K562 (cell line): ENCODE results near the gene BTRC.

Experiments used
- EP300 ChIP-seq: IDR thresholded peaks from 2 replicates; pipeline ENCODE4 v1.6.1; 2012; ENCODE audit warnings: low read length, improper control_type of control experiment
- FOXK2 ChIP-seq, 2 experiments: fragments of 450-650 bp; IDR thresholded peaks in 1 of 2; conservative IDR thresholded peaks in 1 of 2; 2 replicates each; pipeline ENCODE4 v1.6.1; 2016; ENCODE audit warnings: low read depth in 2 of 2, mild to moderate bottlenecking in 1 of 2
- NR2C1 ChIP-seq, 2 experiments: fragments of 450-650 bp; IDR thresholded peaks; 2 replicates each; pipeline ENCODE4 v1.6.1; 2017; ENCODE audit warnings: mild to moderate bottlenecking in 2 of 2, antibody characterized with exemption in 1 of 2, inconsistent platforms in 1 of 2, missing compliant biosample characterization in 1 of 2, missing genetic modification characterization in 1 of 2
- ZNF239 ChIP-seq: fragments of 250-450 bp; sonication (Bioruptor Pico); IDR thresholded peaks from 2 replicates; pipeline ENCODE4 v1.4.0; 2020; ENCODE audit warnings: mild to moderate bottlenecking
- TF ChIP-seq, protein P1 (sequence below), 2 experiments: fragments of 450-650 bp; IDR thresholded peaks; 2 replicates each; pipeline ENCODE4 v1.6.1; 2016
- TF ChIP-seq, protein P2 (sequence below), 3 experiments: IDR thresholded peaks in 2 of 3; conservative IDR thresholded peaks in 1 of 3; 2 replicates each; pipeline ENCODE4 v1.5.1; 2011 to 2012; ENCODE audit warnings: low read length in 3 of 3, mild to moderate bottlenecking in 3 of 3, control low read depth in 2 of 3, improper control_type of control experiment in 1 of 3, inconsistent platforms in 1 of 3, low read depth in 1 of 3, mixed read lengths in 1 of 3, moderate library complexity in 1 of 3; ENCODE audit not compliant: insufficient read depth in 2 of 3

- TF ChIP-seq, protein P1, sequence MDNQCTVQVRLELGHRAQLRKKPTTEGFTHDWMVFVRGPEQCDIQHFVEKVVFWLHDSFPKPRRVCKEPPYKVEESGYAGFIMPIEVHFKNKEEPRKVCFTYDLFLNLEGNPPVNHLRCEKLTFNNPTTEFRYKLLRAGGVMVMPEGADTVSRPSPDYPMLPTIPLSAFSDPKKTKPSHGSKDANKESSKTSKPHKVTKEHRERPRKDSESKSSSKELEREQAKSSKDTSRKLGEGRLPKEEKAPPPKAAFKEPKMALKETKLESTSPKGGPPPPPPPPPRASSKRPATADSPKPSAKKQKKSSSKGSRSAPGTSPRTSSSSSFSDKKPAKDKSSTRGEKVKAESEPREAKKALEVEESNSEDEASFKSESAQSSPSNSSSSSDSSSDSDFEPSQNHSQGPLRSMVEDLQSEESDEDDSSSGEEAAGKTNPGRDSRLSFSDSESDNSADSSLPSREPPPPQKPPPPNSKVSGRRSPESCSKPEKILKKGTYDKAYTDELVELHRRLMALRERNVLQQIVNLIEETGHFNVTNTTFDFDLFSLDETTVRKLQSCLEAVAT (IDR thresholded peaks at IDR 0.05), result no peak; a peak in 1 of 4 replicates
- no peak for TF ChIP-seq NR2C1 (IDR thresholded peaks at IDR 0.05)
- no peak for TF ChIP-seq NR2C1 (tag; IDR thresholded peaks at IDR 0.05)
- TF ChIP-seq FOXK2 (conservative IDR thresholded peaks at IDR 0.05 in 1 of 2, IDR thresholded peaks at IDR 0.05 in 1 of 2; ENCODE audit: low read depth in 2 of 2), result no peak
- TF ChIP-seq ZNF239 (CRISPR knock-in tag), result no peak
- TF ChIP-seq, protein P2, sequence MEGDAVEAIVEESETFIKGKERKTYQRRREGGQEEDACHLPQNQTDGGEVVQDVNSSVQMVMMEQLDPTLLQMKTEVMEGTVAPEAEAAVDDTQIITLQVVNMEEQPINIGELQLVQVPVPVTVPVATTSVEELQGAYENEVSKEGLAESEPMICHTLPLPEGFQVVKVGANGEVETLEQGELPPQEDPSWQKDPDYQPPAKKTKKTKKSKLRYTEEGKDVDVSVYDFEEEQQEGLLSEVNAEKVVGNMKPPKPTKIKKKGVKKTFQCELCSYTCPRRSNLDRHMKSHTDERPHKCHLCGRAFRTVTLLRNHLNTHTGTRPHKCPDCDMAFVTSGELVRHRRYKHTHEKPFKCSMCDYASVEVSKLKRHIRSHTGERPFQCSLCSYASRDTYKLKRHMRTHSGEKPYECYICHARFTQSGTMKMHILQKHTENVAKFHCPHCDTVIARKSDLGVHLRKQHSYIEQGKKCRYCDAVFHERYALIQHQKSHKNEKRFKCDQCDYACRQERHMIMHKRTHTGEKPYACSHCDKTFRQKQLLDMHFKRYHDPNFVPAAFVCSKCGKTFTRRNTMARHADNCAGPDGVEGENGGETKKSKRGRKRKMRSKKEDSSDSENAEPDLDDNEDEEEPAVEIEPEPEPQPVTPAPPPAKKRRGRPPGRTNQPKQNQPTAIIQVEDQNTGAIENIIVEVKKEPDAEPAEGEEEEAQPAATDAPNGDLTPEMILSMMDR (IDR thresholded peaks at IDR 0.05 in 2 of 3, conservative IDR thresholded peaks at IDR 0.05 in 1 of 3; ENCODE audit: insufficient read depth in 2 of 3, low read depth in 1 of 3, low read length in 3 of 3), result no peak
- peak; percentile 86 for TF ChIP-seq EP300
Measured at GRCh38 chr10:101575580-101576210, 221.7 kb downstream of the BTRC start.
